ENCODE results near the gene TARS2.
A peak's percentile ranks its signal among the peaks of the same experiment; 100 is the strongest.

The TARS2 gene

GRCh38 chr1:150511551-150511950 lies 24.3 kb downstream of the TARS2 start:
- DNase-seq (ENCODE audit: insufficient read length), result no peak
- TF ChIP-seq POLR2A (IDR thresholded peaks at IDR 0.05; ENCODE audit: low read depth, low read length), result no peak
- no peak for TF ChIP-seq POLR2AphosphoS5 (IDR thresholded peaks at IDR 0.05; ENCODE audit: low read depth, low read length)
- no peak for TF ChIP-seq TAF1 (IDR thresholded peaks at IDR 0.05; ENCODE audit: borderline replicate concordance, low read depth, low read length)
- no peak for FAIRE-seq

GRCh38 chr1:150511985-150512660 lies 24.9 kb downstream of the TARS2 start:
- FAIRE-seq, result no peak
- TF ChIP-seq TAF1 (IDR thresholded peaks at IDR 0.05; ENCODE audit: borderline replicate concordance, low read depth, low read length) (no peak), POLR2AphosphoS5 (IDR thresholded peaks at IDR 0.05; ENCODE audit: low read depth, low read length) (no peak), POLR2A (IDR thresholded peaks at IDR 0.05; ENCODE audit: low read depth, low read length) (no peak)
- DNase-seq (ENCODE audit: insufficient read length), result no peak

- FAIRE-seq, result no peak
- DNase-seq (ENCODE audit: insufficient read length), result no peak
- TF ChIP-seq TAF1 (IDR thresholded peaks at IDR 0.05; ENCODE audit: borderline replicate concordance, low read depth, low read length), result no peak
- no peak for TF ChIP-seq POLR2AphosphoS5 (IDR thresholded peaks at IDR 0.05; ENCODE audit: low read depth, low read length)
- no peak for TF ChIP-seq POLR2A (IDR thresholded peaks at IDR 0.05; ENCODE audit: low read depth, low read length)
Measured at GRCh38 chr1:150512846-150513245, 25.6 kb downstream of the TARS2 start.

- no peak for FAIRE-seq
- no peak for DNase-seq (ENCODE audit: insufficient read length)
- TF ChIP-seq TAF1 (IDR thresholded peaks at IDR 0.05; ENCODE audit: borderline replicate concordance, low read depth, low read length), result no peak
- no peak for TF ChIP-seq POLR2A (IDR thresholded peaks at IDR 0.05; ENCODE audit: low read depth, low read length)
- TF ChIP-seq POLR2AphosphoS5 (IDR thresholded peaks at IDR 0.05; ENCODE audit: low read depth, low read length), result no peak
Measured at GRCh38 chr1:150513351-150513791, 26.2 kb downstream of the TARS2 start.

- FAIRE-seq (no peak), DNase-seq (ENCODE audit: insufficient read length) (no peak)
- TF ChIP-seq TAF1 (IDR thresholded peaks at IDR 0.05; ENCODE audit: borderline replicate concordance, low read depth, low read length) (no peak), POLR2AphosphoS5 (IDR thresholded peaks at IDR 0.05; ENCODE audit: low read depth, low read length) (no peak), POLR2A (IDR thresholded peaks at IDR 0.05; ENCODE audit: low read depth, low read length) (no peak)
Measured at GRCh38 chr1:150514260-150514659, 27.0 kb downstream of the TARS2 start.

- DNase-seq (ENCODE audit: insufficient read length) (no peak), FAIRE-seq (no peak)
- no peak for TF ChIP-seq POLR2AphosphoS5 (IDR thresholded peaks at IDR 0.05; ENCODE audit: low read depth, low read length)
- TF ChIP-seq POLR2A (IDR thresholded peaks at IDR 0.05; ENCODE audit: low read depth, low read length), result no peak
- TF ChIP-seq TAF1 (IDR thresholded peaks at IDR 0.05; ENCODE audit: borderline replicate concordance, low read depth, low read length), result no peak
Measured at GRCh38 chr1:150514913-150515327, 27.7 kb downstream of the TARS2 start.

- peak; percentile 87 for FAIRE-seq
- no peak for TF ChIP-seq TAF1 (IDR thresholded peaks at IDR 0.05; ENCODE audit: borderline replicate concordance, low read depth, low read length)
- TF ChIP-seq POLR2A (IDR thresholded peaks at IDR 0.05; ENCODE audit: low read depth, low read length), result peak; percentile 38; the same call in 1 of the 2 replicates
- TF ChIP-seq POLR2AphosphoS5 (IDR thresholded peaks at IDR 0.05; ENCODE audit: low read depth, low read length), result no peak
- peak; percentile 98 for DNase-seq (ENCODE audit: insufficient read length)
Measured at GRCh38 chr1:150515328-150516049, 28.3 kb downstream of the TARS2 start, which contains the start of gene FALEC. TSS of gene FALEC (plus strand) at chr1:150515752.

GRCh38 chr1:150516050-150516591 lies 28.9 kb downstream of the TARS2 start:
- no peak for DNase-seq (ENCODE audit: insufficient read length)
- TF ChIP-seq POLR2A (IDR thresholded peaks at IDR 0.05; ENCODE audit: low read depth, low read length) (no peak), TAF1 (IDR thresholded peaks at IDR 0.05; ENCODE audit: borderline replicate concordance, low read depth, low read length) (no peak), POLR2AphosphoS5 (IDR thresholded peaks at IDR 0.05; ENCODE audit: low read depth, low read length) (no peak)
- no peak for FAIRE-seq

- DNase-seq (ENCODE audit: insufficient read length) (no peak), FAIRE-seq (no peak)
- TF ChIP-seq TAF1 (IDR thresholded peaks at IDR 0.05; ENCODE audit: borderline replicate concordance, low read depth, low read length), result no peak
- no peak for TF ChIP-seq POLR2AphosphoS5 (IDR thresholded peaks at IDR 0.05; ENCODE audit: low read depth, low read length)
- TF ChIP-seq POLR2A (IDR thresholded peaks at IDR 0.05; ENCODE audit: low read depth, low read length), result no peak
Measured at GRCh38 chr1:150516616-150517015, 29.4 kb downstream of the TARS2 start.

- no peak for FAIRE-seq
- TF ChIP-seq POLR2AphosphoS5 (IDR thresholded peaks at IDR 0.05; ENCODE audit: low read depth, low read length) (no peak), POLR2A (IDR thresholded peaks at IDR 0.05; ENCODE audit: low read depth, low read length) (no peak), TAF1 (IDR thresholded peaks at IDR 0.05; ENCODE audit: borderline replicate concordance, low read depth, low read length) (no peak)
- no peak for DNase-seq (ENCODE audit: insufficient read length)
Measured at GRCh38 chr1:150521196-150521968, 34.2 kb downstream of the TARS2 start.

- DNase-seq (ENCODE audit: insufficient read length), result no peak
- no peak for FAIRE-seq
- TF ChIP-seq POLR2AphosphoS5 (IDR thresholded peaks at IDR 0.05; ENCODE audit: low read depth, low read length) (no peak), TAF1 (IDR thresholded peaks at IDR 0.05; ENCODE audit: borderline replicate concordance, low read depth, low read length) (no peak), POLR2A (IDR thresholded peaks at IDR 0.05; ENCODE audit: low read depth, low read length) (no peak)
Measured at GRCh38 chr1:150525348-150525747, 38.1 kb downstream of the TARS2 start.
